GM11168 (cell line): ENCODE data around the gene FRMD1.

Experiments
- in situ Hi-C: fragments of 300-500 bp; cut with MboI; formaldehyde crosslinking; loops from one replicate; pipeline ENCODE4 v1.12.0; 2022; ENCODE audit warnings: low sequenced_read_pairs; ENCODE audit not compliant: unreplicated experiment

FRMD1 gene

DNA sequence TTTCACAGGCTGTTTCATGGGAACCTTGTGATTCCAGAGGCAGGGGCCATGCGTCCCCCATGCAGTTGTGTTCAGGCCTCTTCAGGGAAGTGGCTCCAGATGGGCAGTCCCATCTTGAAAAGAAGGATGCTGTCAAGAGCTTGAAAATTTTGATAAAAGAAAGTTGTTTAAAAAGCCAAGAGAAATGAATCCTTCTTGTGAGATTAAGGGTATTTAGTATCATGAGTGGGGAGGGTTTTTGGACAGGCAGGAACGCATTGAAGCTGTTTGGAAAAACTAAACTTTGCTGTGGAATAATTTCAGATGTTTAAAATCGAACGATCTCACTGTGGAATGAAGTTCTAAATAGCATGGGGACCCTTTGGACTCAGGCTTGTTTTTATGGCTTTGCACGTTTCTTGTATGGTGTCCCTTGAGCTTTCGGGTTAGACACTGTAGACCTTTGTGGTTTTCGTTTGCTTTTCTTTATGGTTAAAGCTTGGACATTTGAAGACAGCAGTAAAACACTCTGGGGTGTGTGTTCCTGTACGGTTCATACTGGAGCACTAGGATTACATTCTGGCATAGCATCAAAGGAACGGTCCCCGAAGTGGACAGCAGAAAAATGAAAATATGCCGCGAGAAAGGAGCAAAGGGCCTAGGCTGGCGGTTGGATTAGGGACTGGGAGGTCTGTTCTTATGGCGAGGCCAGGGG is 63.4 kb downstream of the FRMD1 start:
- in situ Hi-C loops, result no loop called here

GRCh38 chr6:168015009-168015408 is 64.0 kb downstream of the FRMD1 start:
- in situ Hi-C loops, result no loop called here

GRCh38 chr6:168014428-168014827 is 64.6 kb downstream of the FRMD1 start:
- in situ Hi-C loops, result no loop called here

DNA sequence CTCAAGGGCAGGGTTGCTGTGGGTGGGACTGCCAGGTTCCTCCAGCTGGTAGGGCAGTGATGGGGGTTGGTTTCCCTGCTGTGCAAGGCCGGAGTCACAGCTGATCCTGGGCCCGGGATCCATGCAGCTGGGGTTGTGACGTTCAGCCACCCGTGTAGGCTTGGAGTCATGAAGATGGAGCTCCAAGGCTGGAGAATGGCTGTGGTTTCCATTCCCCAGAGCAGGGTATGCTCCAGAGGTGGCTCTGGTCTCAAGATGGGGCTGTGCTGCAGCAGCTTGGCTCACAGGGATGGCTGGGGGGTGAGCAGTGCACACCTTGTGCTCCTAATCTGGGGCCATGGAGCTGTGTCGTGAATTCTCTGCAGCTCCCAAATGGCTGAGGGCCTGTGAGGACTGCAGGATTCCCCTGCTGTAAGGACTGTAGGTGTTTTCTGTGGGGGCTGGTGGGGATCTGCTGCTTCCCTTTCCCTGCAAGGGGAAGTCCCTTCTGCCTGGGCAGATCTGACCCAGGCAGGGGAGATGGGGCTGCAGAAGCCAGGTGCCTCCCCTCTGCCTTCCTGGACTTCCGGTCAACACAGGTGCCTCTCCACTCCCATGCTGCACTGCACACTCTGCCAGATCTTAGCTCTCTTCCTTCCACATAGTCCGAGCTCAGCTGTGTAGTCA is 65.6 kb downstream of the FRMD1 start:
- in situ Hi-C loops, result no loop called here

- in situ Hi-C loops, result no loop called here
Observed at GRCh38 chr6:168012431-168013249, 66.4 kb downstream of the FRMD1 start.

- in situ Hi-C loops, result no loop called here
Observed at GRCh38 chr6:168011291-168011690, 67.7 kb downstream of the FRMD1 start.

DNA sequence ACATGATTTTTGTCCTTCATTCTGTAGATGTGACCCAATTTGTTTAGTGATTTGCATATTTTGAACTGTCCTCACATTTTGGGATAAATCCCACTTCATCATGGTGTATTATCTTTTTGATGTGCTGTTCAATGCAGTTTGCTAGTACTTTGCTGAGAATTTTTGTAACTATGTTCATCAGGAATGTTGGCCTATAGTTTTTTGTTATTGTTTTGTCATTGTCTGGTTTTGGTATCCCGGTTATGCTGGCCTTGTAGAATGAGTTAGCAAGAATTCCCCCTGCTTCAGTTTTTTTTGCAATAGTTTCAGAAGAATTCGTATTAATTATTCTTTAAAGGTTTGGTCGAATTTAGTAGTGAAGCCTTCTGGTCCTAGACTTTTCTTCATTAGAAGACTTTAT is 69.7 kb downstream of the FRMD1 start:
- in situ Hi-C loops, result no loop called here

GRCh38 chr6:168007592-168008338 is 71.2 kb downstream of the FRMD1 start:
- in situ Hi-C loops, result no loop called here

- in situ Hi-C loops, result no loop called here
Observed at GRCh38 chr6:168005796-168006195, 73.2 kb downstream of the FRMD1 start.

- in situ Hi-C loops, result no loop called here
Observed at GRCh38 chr6:168004945-168005344, 74.1 kb downstream of the FRMD1 start.

DNA sequence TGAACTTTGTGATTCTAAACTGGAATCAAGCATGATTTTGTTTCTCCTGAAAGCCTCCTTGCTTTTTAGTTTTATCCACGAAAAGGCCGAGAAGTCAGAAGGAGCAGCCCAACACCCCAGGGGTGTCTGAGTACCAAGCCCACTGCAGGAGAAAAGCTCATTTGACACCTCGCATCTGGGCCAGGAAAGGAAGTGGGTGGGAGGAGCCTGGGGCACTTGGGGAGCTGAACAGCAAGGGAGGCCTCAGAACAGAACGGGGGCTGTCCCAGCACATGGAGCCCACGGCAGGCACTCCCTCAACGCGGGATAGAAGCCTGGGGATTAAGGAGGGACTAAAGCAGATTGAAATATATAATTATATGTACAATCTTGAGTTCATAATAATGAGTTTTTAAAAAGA is 75.0 kb downstream of the FRMD1 start:
- in situ Hi-C loops, result no loop called here
